ENCODE measurements around the gene RPP14.

DNA sequence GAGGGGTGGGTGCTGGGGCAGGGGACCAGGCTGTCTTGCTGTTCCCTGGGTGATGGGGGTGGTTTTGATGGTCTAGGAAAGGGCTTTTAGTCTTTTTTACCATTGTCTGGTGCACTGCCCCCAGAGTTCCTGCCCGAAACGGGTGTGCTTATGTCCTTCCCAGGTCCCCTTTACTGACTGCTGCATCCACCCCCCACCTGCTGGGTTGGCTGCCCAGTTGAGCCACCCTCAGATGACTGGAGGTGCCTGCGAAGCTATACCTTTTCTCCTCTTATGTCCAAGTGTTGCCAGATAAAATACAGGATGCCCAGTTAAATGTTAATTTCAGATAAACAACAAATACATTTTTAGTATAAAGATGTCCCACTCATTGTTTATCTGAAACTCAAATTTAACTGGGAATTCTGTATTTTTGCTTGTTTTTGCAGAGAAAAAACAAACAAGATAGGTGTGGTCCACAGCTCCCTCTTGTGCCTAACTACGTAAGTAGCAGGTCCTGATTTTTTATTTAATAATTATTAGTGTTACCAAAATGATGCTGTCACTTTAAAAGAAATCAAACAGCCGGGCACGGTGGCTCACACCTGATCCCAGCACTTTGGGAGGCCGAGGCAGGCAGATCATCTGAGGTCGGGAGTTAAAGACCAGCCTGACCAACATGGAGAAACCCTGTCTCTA is 6.1 kb upstream of the RPP14 start:
- TF ChIP-seq, protein P1, sequence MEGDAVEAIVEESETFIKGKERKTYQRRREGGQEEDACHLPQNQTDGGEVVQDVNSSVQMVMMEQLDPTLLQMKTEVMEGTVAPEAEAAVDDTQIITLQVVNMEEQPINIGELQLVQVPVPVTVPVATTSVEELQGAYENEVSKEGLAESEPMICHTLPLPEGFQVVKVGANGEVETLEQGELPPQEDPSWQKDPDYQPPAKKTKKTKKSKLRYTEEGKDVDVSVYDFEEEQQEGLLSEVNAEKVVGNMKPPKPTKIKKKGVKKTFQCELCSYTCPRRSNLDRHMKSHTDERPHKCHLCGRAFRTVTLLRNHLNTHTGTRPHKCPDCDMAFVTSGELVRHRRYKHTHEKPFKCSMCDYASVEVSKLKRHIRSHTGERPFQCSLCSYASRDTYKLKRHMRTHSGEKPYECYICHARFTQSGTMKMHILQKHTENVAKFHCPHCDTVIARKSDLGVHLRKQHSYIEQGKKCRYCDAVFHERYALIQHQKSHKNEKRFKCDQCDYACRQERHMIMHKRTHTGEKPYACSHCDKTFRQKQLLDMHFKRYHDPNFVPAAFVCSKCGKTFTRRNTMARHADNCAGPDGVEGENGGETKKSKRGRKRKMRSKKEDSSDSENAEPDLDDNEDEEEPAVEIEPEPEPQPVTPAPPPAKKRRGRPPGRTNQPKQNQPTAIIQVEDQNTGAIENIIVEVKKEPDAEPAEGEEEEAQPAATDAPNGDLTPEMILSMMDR (conservative IDR thresholded peaks at IDR 0.05; ENCODE audit: low read depth, low read length), result peak; percentile 79
- TF ChIP-seq EZH2 (IDR thresholded peaks at IDR 0.05; ENCODE audit: low read length, unreplicated experiment), result no peak

Data from PC-3 (cell line).